OCI-LY3 (cell line): Measurements from ENCODE around the gene DAGLA.

ENCODE experiments used
- CTCF ChIP-seq: fragments of 200-600, 300-600 bp; sonication (generic); IDR thresholded peaks from 2 replicates; pipeline ENCODE4 v1.5.1; 2014; ENCODE audit warnings: antibody characterized with exemption, low read length, low read depth
- EZH2phosphoT487 ChIP-seq: fragments of 200-600 bp; shearing (Covaris generic); IDR thresholded peaks from 2 replicates; pipeline ENCODE4 v1.6.1; 2018; ENCODE audit warnings: antibody characterized with exemption, mixed run types, low read depth

DNA sequence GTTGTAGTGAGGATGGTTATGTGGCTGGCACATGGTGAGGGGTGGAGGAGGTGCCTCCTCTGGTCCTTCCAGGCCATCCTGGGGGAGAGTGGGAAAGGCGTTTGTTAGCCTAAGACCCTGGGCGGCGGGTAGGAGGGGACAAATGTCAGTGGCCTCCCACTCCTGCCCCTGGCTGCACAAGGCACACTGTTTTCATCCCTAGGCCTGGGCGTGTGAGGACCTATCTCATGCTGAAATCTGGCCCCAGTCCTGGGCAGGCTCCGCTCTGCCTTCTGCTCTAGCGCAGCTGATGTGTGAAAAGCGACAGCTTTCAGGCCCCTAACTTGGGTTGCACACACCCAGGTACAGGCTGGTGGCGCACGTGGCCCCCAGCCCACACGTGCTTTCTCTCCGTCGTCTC, 32.1 kb downstream of the DAGLA start:
- TF ChIP-seq CTCF, result no peak
- TF ChIP-seq EZH2phosphoT487, result no peak
